ENCODE results near the gene HGFAC. TPM values are rescaled to one million over a fixed set of nuclear protein-coding genes. Genes with fewer than 3 reads are reported as not detected.

The HGFAC gene
- total and polyA plus RNA-seq, 8 donors, result 0.09 to 2.2 (median 0.47) TPM; not detected in 3

- WGBS, 2 donors, result 89 to 92% methylated on average over 25 to 34 of the region's 34 CpGs
- intact Hi-C loops (cut with DNase I), result loop anchor here in 1 of 3 donors (10.0 kb wide), 1 partner anchor 101 kb away; no protein-coding TSS in a partner anchor
- peak in 2 of 6 donors; percentile 42 to 78 for DNase-seq
- no peak for TF ChIP-seq CTCF (IDR thresholded peaks at IDR 0.05)
- no peak overlapping the region for H3K27ac ChIP-seq
- H3K36me3 ChIP-seq, result no peaks in the 10 kb centered on the region
- no peak for ATAC-seq
- H3K27me3 ChIP-seq, result no peaks in the 10 kb centered on the region
- no peak overlapping the region for H3K4me3 ChIP-seq
- H3K9me3 ChIP-seq, result no peaks in the 10 kb centered on the region
- no peaks in the 10 kb centered on the region for H3K4me1 ChIP-seq
- no peak for FAIRE-seq
These were observed 4.2 kb downstream of the HGFAC start for GRCh38 chr4:3445829-3446545.

GRCh38 chr4:3446631-3447320 lies 5.0 kb downstream of the HGFAC start:
- intact Hi-C loops (cut with DNase I), result loop anchor here in 1 of 3 donors (10.0 kb wide), 1 partner anchor 102 kb away; no protein-coding TSS in a partner anchor

GRCh38 chr4:3447431-3448395 lies 5.9 kb downstream of the HGFAC start:
- Histone ChIP-seq H3K9me3 (no peaks in the 10 kb centered on the region), H3K4me3 (no peak overlapping the region), H3K4me1 (peaks cover 3 to 12% (median 4%) of the 10 kb centered on the region in 3 donors), H3K36me3 (no peaks in the 10 kb centered on the region), H3K27me3 (no peaks in the 10 kb centered on the region), H3K27ac (no peak overlapping the region)
- intact Hi-C loops (cut with DNase I), result loop anchor here in 1 of 3 donors (10.0 kb wide), 1 partner anchor 103 kb away; no protein-coding TSS in a partner anchor
- TF ChIP-seq CTCF (IDR thresholded peaks at IDR 0.05), result no peak
- ATAC-seq (no peak), DNase-seq (peak in 2 of 6 donors; percentile 26 to 68), FAIRE-seq (no peak)
- WGBS, 2 donors, result 90 to 95% methylated on average over 52 to 53 of the region's 53 CpGs

More at GRCh38 chr4:3446631-3447320, 5.0 kb downstream of the HGFAC start:
- FAIRE-seq (no peak), DNase-seq (peak in 1 of 6 donors; percentile 66), ATAC-seq (no peak)
- no peak for TF ChIP-seq CTCF (IDR thresholded peaks at IDR 0.05)
- no peaks in the 10 kb centered on the region for H3K27me3 ChIP-seq
- no peak overlapping the region for H3K27ac ChIP-seq
- H3K36me3 ChIP-seq, result no peaks in the 10 kb centered on the region
- peaks cover 0 to 5% (median 3%) of the 10 kb centered on the region in 3 donors for H3K4me1 ChIP-seq
- 92 to 95% methylated on average over 22 of the region's 22 CpGs for WGBS, 2 donors
- H3K4me3 ChIP-seq, result no peak overlapping the region
- no peaks in the 10 kb centered on the region for H3K9me3 ChIP-seq

- H3K27me3 ChIP-seq, result no peaks in the 10 kb centered on the region
- H3K27ac ChIP-seq, result no peak overlapping the region
- H3K4me3 ChIP-seq, result no peak overlapping the region
- H3K9me3 ChIP-seq, result no peaks in the 10 kb centered on the region
- ATAC-seq (no peak), FAIRE-seq (no peak), DNase-seq (no peak)
- no peaks in the 10 kb centered on the region for H3K36me3 ChIP-seq
- WGBS, 2 donors, result 89 to 93% methylated on average over 20 to 21 of the region's 21 CpGs
- TF ChIP-seq CTCF (IDR thresholded peaks at IDR 0.05), result no peak
- peaks cover 3 to 12% (median 4%) of the 10 kb centered on the region in 3 donors for H3K4me1 ChIP-seq
- intact Hi-C loops (cut with DNase I), result loop anchor here in 1 of 3 donors (10.0 kb wide), 1 partner anchor 104 kb away; no protein-coding TSS in a partner anchor
These were observed 7.3 kb downstream of the HGFAC start for GRCh38 chr4:3449047-3449573.

Measured in pancreas (tissue), 10 donors.